ENCODE data around the gene GARIN3. TPM values are rescaled to one million over a fixed set of nuclear protein-coding genes. Genes with fewer than 3 reads are reported as not detected.

GARIN3 gene
- total and polyA plus RNA-seq, 9 of the 15 experiments (the other 6 are each of a cell fraction or from before 2014, with no cell fraction given), result not detected

GRCh38 chr5:157143127-157143971 is 22.7 kb downstream of the GARIN3 start (continued):
- TF ChIP-seq ZNF592 (IDR thresholded peaks at IDR 0.05) (peak; percentile 31; the same call in 1 of the 2 replicates), ZNF146 (CRISPR knock-in tag; IDR thresholded peaks at IDR 0.05; ENCODE audit: unreplicated experiment) (no peak), HEY1 (CRISPR knock-in tag; IDR thresholded peaks at IDR 0.05; ENCODE audit: borderline replicate concordance) (no peak), POLR2B (IDR thresholded peaks at IDR 0.05; ENCODE audit: low read depth, partially characterized antibody) (no peak), MAFF (IDR thresholded peaks at IDR 0.05; ENCODE audit: low read length) (no peak), NFIC (IDR thresholded peaks at IDR 0.05) (no peak), NKRF (IDR thresholded peaks at IDR 0.05; ENCODE audit: borderline replicate concordance) (no peak), ZNF445 (CRISPR knock-in tag; IDR thresholded peaks at IDR 0.05; ENCODE audit: low read depth) (no peak), PYGO2 (tag; IDR thresholded peaks at IDR 0.05) (no peak), E2F6 (IDR thresholded peaks at IDR 0.05; ENCODE audit: borderline replicate concordance in 1 of 2, extremely low read depth in 1 of 2, insufficient read depth in 1 of 2, insufficient read length in 1 of 2, low read depth in 1 of 2, low read length in 1 of 2, poor library complexity in 1 of 2, severe bottlenecking in 1 of 2) (peak in 1 of 2 experiments; percentile 11), ZNF23 (CRISPR knock-in tag; IDR thresholded peaks at IDR 0.05) (no peak), E4F1 (CRISPR knock-in tag; IDR thresholded peaks at IDR 0.05; ENCODE audit: borderline replicate concordance) (no peak), HMG20A (CRISPR knock-in tag; conservative IDR thresholded peaks at IDR 0.05) (no peak), ZBTB17 (CRISPR knock-in tag; IDR thresholded peaks at IDR 0.05) (no peak), ZEB2 (IDR thresholded peaks at IDR 0.05) (no peak), ELK3 (CRISPR knock-in tag; IDR thresholded peaks at IDR 0.05) (no peak)
